IMR-90 (cell line): Measurements from ENCODE around the gene SLC9A2. TPM values are rescaled to one million over a fixed set of nuclear protein-coding genes. Genes with fewer than 3 reads are reported as not detected.

Experiments used
- ATAC-seq: fragments of 200-7000 bp; cut with Tn5 transposase; 2 replicates; pipeline ENCODE4 v1.9.1; 2020; ENCODE audit warnings: low read depth, mild to moderate bottlenecking, moderate library complexity
- BruUV-seq: library from RNA; stranded (reverse); fragments of 400-500 nt; replicated peaks from 2 replicates; lab custom pipeline; 2021; lab: Mats Ljungman, UMichigan
- CTCF ChIA-PET: fragments of 300-600 bp; formaldehyde crosslinking; extraction: SDS; loops from one replicate; lab custom pipeline; 2021; ENCODE audit warnings: antibody characterized with exemption; lab: Yijun Ruan, JAX
- POLR2A ChIA-PET: fragments of 300-600 bp; sonication (Branson Sonifier 250); formaldehyde crosslinking; loops from one replicate; lab custom pipeline; 2022; ENCODE audit warnings: antibody characterized with exemption; ENCODE audit not compliant: unreplicated experiment; lab: Charles Lee
- DNase-seq: peaks from one replicate; pipeline ENCODE4 v3.0.0; 2013
- H2AFZ ChIP-seq: replicated peaks from 2 replicates; pipeline ENCODE3; 2013; ENCODE audit warnings: low read length, mild to moderate bottlenecking; ENCODE audit not compliant: poor library complexity
- H2AK5ac ChIP-seq: 2 replicates; pipeline ENCODE4 v1.6.1; 2013; ENCODE audit warnings: low read depth, low read length, inconsistent platforms
- H2AK9ac ChIP-seq: replicated peaks from 2 replicates; pipeline ENCODE3; 2013; ENCODE audit warnings: mild to moderate bottlenecking, low read depth, low read length, moderate library complexity; ENCODE audit not compliant: poor library complexity
- H2BK120ac ChIP-seq: 2 replicates; pipeline ENCODE4 v1.6.1; 2013; ENCODE audit warnings: low read depth, low read length, inconsistent platforms
- H2BK15ac ChIP-seq: 3 replicates; pipeline ENCODE4 v1.6.1; 2013; ENCODE audit warnings: low read depth, low read length, inconsistent platforms
- H2BK20ac ChIP-seq: 2 replicates; pipeline ENCODE4 v1.6.1; 2013; ENCODE audit warnings: low read depth, mild to moderate bottlenecking, inconsistent platforms, low read length, moderate library complexity
- H2BK5ac ChIP-seq: 2 replicates; pipeline ENCODE4 v1.6.1; 2013; ENCODE audit warnings: mild to moderate bottlenecking, low read depth, low read length, inconsistent platforms; ENCODE audit not compliant: poor library complexity, severe bottlenecking
- H3K14ac ChIP-seq: replicated peaks from 2 replicates; pipeline ENCODE4 v1.6.1; 2013; ENCODE audit warnings: low read depth, low read length, inconsistent platforms
- H3K18ac ChIP-seq: 2 replicates; pipeline ENCODE4 v1.6.1; 2013; ENCODE audit warnings: low read depth, low read length, control low read depth
- H3K23ac ChIP-seq: 2 replicates; pipeline ENCODE4 v1.6.1; 2013; ENCODE audit warnings: low read depth, low read length, inconsistent platforms
- H3K27ac ChIP-seq: 2 replicates; pipeline ENCODE4 v1.5.1; 2013; ENCODE audit warnings: mild to moderate bottlenecking, control low read depth, low read length; ENCODE audit not compliant: insufficient read depth
- H3K27me3 ChIP-seq: 2 replicates; pipeline ENCODE4 v1.6.1; 2013; ENCODE audit warnings: low read length; ENCODE audit not compliant: control insufficient read depth, insufficient read depth
- H3K36me3 ChIP-seq: 2 replicates; pipeline ENCODE4 v1.6.1; 2013; ENCODE audit warnings: low read length, mixed read lengths; ENCODE audit not compliant: control insufficient read depth, insufficient read depth
- H3K4ac ChIP-seq: 2 replicates; pipeline ENCODE4 v1.6.1; 2013; ENCODE audit warnings: low read depth, low read length, inconsistent platforms
- H3K4me1 ChIP-seq: 2 replicates; pipeline ENCODE4 v1.6.1; 2013; ENCODE audit warnings: low read length, mixed read lengths; ENCODE audit not compliant: control insufficient read depth, insufficient read depth
- H3K4me2 ChIP-seq: 2 replicates; pipeline ENCODE4 v1.6.1; 2013; ENCODE audit warnings: low read depth, mild to moderate bottlenecking, control low read depth, low read length, moderate library complexity
- H3K4me3 ChIP-seq: 2 replicates; pipeline ENCODE4 v1.5.1; 2013; ENCODE audit warnings: low read depth, mild to moderate bottlenecking, control low read depth, low read length, moderate library complexity; ENCODE audit not compliant: insufficient read depth
- H3K56ac ChIP-seq: 2 replicates; pipeline ENCODE4 v1.6.1; 2013; ENCODE audit warnings: low read length, inconsistent platforms; ENCODE audit not compliant: insufficient read depth; ENCODE audit errors: extremely low read depth
- H3K79me1 ChIP-seq, 2 experiments: 2 replicates each; pipeline ENCODE4 v1.6.1; 2013; ENCODE audit warnings: low read length in 2 of 2, inconsistent platforms in 1 of 2, low read depth in 1 of 2
- H3K9ac ChIP-seq: 2 replicates; pipeline ENCODE4 v1.6.1; 2013; ENCODE audit warnings: low read depth, low read length, control low read depth
- H3K9me1 ChIP-seq: 2 replicates; pipeline ENCODE4 v1.6.1; 2013; ENCODE audit warnings: low read length, inconsistent platforms; ENCODE audit not compliant: insufficient read depth
- H3K9me3 ChIP-seq: 2 replicates; pipeline ENCODE4 v1.6.1; 2013; ENCODE audit warnings: low read length; ENCODE audit not compliant: control insufficient read depth, insufficient read depth
- H4K20me1 ChIP-seq: 2 replicates; pipeline ENCODE4 v1.6.1; 2013; ENCODE audit warnings: low read length, inconsistent platforms; ENCODE audit not compliant: insufficient read depth
- H4K5ac ChIP-seq: 2 replicates; pipeline ENCODE4 v1.6.1; 2013; ENCODE audit warnings: mild to moderate bottlenecking, low read depth, low read length, control low read depth
- H4K8ac ChIP-seq, 2 experiments: 2 replicates each; pipeline ENCODE4 v1.6.1; 2013; ENCODE audit warnings: low read depth in 2 of 2, low read length in 2 of 2, control low read depth in 1 of 2, inconsistent platforms in 1 of 2
- H4K91ac ChIP-seq: 2 replicates; pipeline ENCODE4 v1.6.1; 2013; ENCODE audit warnings: low read depth, low read length, inconsistent platforms; ENCODE audit not compliant: insufficient read depth
- CHD1 ChIP-seq: IDR thresholded peaks from 2 replicates; pipeline ENCODE4 v1.6.1; 2012; ENCODE audit warnings: low read depth, low read length, improper control_type of control experiment
- CTCF ChIP-seq: conservative IDR thresholded peaks from 2 replicates; pipeline ENCODE4 v1.5.1; 2012; ENCODE audit warnings: mild to moderate bottlenecking, low read depth, low read length, improper control_type of control experiment
- MXI1 ChIP-seq: IDR thresholded peaks from 2 replicates; pipeline ENCODE4 v1.6.1; 2012; ENCODE audit warnings: low read depth, mild to moderate bottlenecking, low read length, moderate library complexity, borderline replicate concordance
- POLR2A ChIP-seq: IDR thresholded peaks from 2 replicates; pipeline ENCODE4 v1.6.1; 2012; ENCODE audit warnings: mild to moderate bottlenecking, low read depth, low read length
- USF2 ChIP-seq: fragments of 150-350 bp; IDR thresholded peaks from 2 replicates; pipeline ENCODE4 v1.6.1; 2017; ENCODE audit warnings: mild to moderate bottlenecking, antibody characterized with exemption, low read length, low read depth
- WGBS, 2 experiments: methylation state at CpG; one replicate each; pipeline versions ENCODE4 v1.1.5 to v1.1.7; 2013; ENCODE audit warnings: missing lambda C conversion rate in 2 of 2; ENCODE audit not compliant: insufficient read length in 1 of 2; ENCODE audit errors: extremely low coverage in 2 of 2; 5-methylcytosine and 5-hydroxymethylcytosine counted together
- dilution Hi-C: fragments of 300-500 bp; cut with HindIII; formaldehyde crosslinking; loops from one replicate; pipeline ENCODE4 v1.14.3; 2018; ENCODE audit warnings: low sequenced_read_pairs; ENCODE audit not compliant: unreplicated experiment
- in situ Hi-C: fragments of 300-500 bp; cut with MboI; formaldehyde crosslinking; loops from 3 replicates; pipeline ENCODE4 v1.14.3; 2019; ENCODE audit warnings: low sequenced_read_pairs, inconsistent platforms, mixed read lengths
- intact Hi-C: fragments of 100-400 bp; cut with micrococcal nuclease; formaldehyde crosslinking; loops from 2 replicates; pipeline ENCODE4 v1.10.0; 2022
- polyA plus RNA-seq, 3 experiments: library from polyadenylated mRNA; depleted of rRNA; stranded (reverse); fragments of >200 nt; gene quantifications; 2 replicates each; pipeline ENCODE4 v1.2.3, GENCODE V29; 2012; ENCODE audit warnings: low replicate concordance in 1 of 3
- total RNA-seq: library from RNA; depleted of rRNA; stranded (reverse); fragments of >200 nt; gene quantifications from 2 replicates; pipeline ENCODE4 v1.2.3, GENCODE V29; 2012

Gene SLC9A2
- total and polyA plus RNA-seq, 2 of the 4 experiments (the other 2 are of a cell fraction): not detected

DNA sequence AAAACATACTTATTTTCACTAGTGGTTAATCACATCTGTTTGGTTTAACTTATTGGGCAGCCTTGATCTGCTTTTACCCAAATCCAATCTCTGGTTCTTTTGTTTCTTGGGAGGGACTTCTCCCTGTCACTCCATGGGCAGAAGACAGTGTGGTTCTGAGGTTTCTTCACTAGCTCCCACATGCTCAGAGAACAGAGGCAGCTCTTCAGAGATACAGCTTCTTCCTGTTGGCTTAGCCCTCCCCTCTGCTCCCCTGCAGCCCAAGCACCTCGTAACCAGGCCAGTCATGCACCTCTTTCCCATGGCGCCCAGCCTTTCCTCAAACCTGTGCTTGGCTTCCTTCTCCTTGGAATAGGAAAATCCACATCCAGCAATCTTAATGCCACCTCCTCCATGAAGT is 32.8 kb downstream of the SLC9A2 start:
- CTCF ChIA-PET: interaction anchor here (0.6 kb wide), 1 partner anchor 367 kb away, joined by 3 read pairs; no protein-coding TSS in a partner anchor
- H2AK5ac ChIP-seq: no peak overlapping the region
- H2BK15ac ChIP-seq: no peak overlapping the region
- no peak overlapping the region for H2AK9ac ChIP-seq
- POLR2A ChIA-PET: no interaction called here
- H4K91ac ChIP-seq: no peak overlapping the region
- intact Hi-C loops: no loop called here
- no peak overlapping the region for H3K56ac ChIP-seq
- no peak overlapping the region for H4K8ac ChIP-seq
- no peak overlapping the region for H3K4ac ChIP-seq
- ATAC-seq: no peak
- no peak overlapping the region for H3K23ac ChIP-seq
- no peak overlapping the region for H3K27ac ChIP-seq
- H3K4me1 ChIP-seq: no peaks in the 10 kb centered on the region
- H3K9me3 ChIP-seq: no peaks in the 10 kb centered on the region
- H3K27me3 ChIP-seq: no peaks in the 10 kb centered on the region; the same call in 1 of the 2 replicates
- no peaks in the 10 kb centered on the region for H3K79me1 ChIP-seq
- no peak overlapping the region for H3K14ac ChIP-seq
- no peak overlapping the region for H3K18ac ChIP-seq
- no peaks in the 10 kb centered on the region for H3K9me1 ChIP-seq
- in situ Hi-C loops: no loop called here
- no peak overlapping the region for H2AFZ ChIP-seq
- H4K5ac ChIP-seq: no peak overlapping the region
- H3K36me3 ChIP-seq: no peaks in the 10 kb centered on the region
- BruUV-seq: no TSS peak
- no peak for DNase-seq
- no peak overlapping the region for H2BK5ac ChIP-seq
- TF ChIP-seq CTCF (no peak), CHD1 (no peak), MXI1 (no peak), POLR2A (no peak), USF2 (no peak)
- no peak overlapping the region for H3K4me3 ChIP-seq
- dilution Hi-C loops: no loop called here
- WGBS, 2 experiments: 38% methylated on average over 2 of the region's 2 CpGs; no CpG with 5 or more reads in 1 of the 2 experiments
- no peak overlapping the region for H3K9ac ChIP-seq
- no peak overlapping the region for H3K4me2 ChIP-seq
- H2BK120ac ChIP-seq: no peak overlapping the region
- no peak overlapping the region for H2BK20ac ChIP-seq
- H4K20me1 ChIP-seq: no peaks in the 10 kb centered on the region
